ENCODE measurements around the gene RPUSD1. TPM values are rescaled to one million over a fixed set of nuclear protein-coding genes. Genes with fewer than 3 reads are reported as not detected.

RPUSD1 gene
- polyA plus RNA-seq, 1 donor (not counting 4 experiments of a cell fraction or from before 2014, with no cell fraction given): 11.9 TPM

DNA sequence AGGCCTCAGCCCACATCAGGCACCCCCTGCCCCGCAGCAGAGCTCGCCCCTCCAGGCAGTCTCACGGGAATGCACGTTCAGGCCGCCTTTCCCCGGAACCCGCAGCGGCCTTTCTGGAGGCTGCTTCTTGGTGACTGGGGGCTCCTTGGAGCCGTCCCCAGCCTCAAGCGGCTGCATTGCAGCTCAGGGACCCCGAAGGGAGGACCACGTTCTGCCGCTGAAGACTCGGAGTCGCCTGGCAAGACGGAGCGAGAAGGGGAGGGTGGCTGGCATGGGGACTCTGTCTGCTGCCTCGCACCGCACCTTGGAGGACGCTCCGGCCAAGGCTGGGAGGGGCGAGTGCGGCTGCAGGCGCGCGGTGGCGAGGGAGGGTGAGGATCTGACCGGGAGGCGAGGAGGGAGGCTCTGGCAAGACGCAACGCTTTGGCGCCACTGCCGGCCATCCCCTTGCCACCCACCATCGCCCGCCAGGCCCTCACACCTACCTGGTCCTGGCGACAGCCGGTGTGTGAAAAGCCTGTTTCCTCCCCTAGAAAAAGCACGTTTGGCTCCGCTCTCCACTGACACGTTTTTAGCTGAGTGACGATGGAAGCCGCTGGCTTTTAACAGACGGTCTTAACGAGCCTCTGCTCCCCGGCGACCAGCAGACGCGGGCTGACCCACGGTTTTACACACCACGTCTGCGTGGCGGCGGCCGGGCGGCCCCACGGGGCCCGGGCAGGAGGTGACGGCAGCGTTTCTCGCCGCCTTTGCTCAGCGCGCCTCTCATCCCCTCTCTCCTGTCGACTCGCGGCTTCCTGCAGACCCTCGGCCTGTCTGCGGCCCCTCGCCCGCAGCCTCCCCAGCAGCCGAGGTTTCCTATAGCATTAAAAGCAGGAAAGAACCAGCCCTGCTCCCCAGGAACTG is 29.1 kb upstream of the RPUSD1 start:
- no peak for FAIRE-seq
- H3K27ac ChIP-seq (ENCODE audit: control insufficient read depth, insufficient read depth, low read length): no peak overlapping the region
- H3K4me1 ChIP-seq (ENCODE audit: control insufficient read depth, extremely low read depth, insufficient read depth, low read length): no peaks in the 10 kb centered on the region
- H3K9me1 ChIP-seq (ENCODE audit: control insufficient read depth, extremely low read depth, insufficient read depth, low read length): no peaks in the 10 kb centered on the region
- dilution Hi-C loops (cut with MboI; ENCODE audit: extremely low pct_ligation_motif_present, low sequenced_read_pairs): no loop called here
- H3K4me2 ChIP-seq (ENCODE audit: control insufficient read depth, extremely low read depth, insufficient read depth, low read depth, low read length): no peak overlapping the region
- no peak for DNase-seq (ENCODE audit: low read depth, low spot score)
- no peaks in the 10 kb centered on the region for H4K20me1 ChIP-seq (ENCODE audit: control insufficient read depth, extremely low read depth, insufficient read depth, low read length)
- no peak for TF ChIP-seq EZH2 (IDR thresholded peaks at IDR 0.05; ENCODE audit: low read length)
- TF ChIP-seq, protein P1, sequence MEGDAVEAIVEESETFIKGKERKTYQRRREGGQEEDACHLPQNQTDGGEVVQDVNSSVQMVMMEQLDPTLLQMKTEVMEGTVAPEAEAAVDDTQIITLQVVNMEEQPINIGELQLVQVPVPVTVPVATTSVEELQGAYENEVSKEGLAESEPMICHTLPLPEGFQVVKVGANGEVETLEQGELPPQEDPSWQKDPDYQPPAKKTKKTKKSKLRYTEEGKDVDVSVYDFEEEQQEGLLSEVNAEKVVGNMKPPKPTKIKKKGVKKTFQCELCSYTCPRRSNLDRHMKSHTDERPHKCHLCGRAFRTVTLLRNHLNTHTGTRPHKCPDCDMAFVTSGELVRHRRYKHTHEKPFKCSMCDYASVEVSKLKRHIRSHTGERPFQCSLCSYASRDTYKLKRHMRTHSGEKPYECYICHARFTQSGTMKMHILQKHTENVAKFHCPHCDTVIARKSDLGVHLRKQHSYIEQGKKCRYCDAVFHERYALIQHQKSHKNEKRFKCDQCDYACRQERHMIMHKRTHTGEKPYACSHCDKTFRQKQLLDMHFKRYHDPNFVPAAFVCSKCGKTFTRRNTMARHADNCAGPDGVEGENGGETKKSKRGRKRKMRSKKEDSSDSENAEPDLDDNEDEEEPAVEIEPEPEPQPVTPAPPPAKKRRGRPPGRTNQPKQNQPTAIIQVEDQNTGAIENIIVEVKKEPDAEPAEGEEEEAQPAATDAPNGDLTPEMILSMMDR (optimal IDR thresholded peaks at IDR 0.05 in 1 of 3, IDR thresholded peaks at IDR 0.05 in 1 of 3, conservative IDR thresholded peaks at IDR 0.05 in 1 of 3; ENCODE audit: extremely low read depth in 1 of 3, insufficient read depth in 2 of 3, low read length in 3 of 3): no peak
- no peaks in the 10 kb centered on the region for H3K36me3 ChIP-seq (ENCODE audit: control insufficient read depth in 2 of 2, extremely low read depth in 1 of 2, insufficient read depth in 2 of 2, low read length in 2 of 2)
- no peaks in the 10 kb centered on the region for H3K9me3 ChIP-seq (ENCODE audit: control insufficient read depth, low read depth, low read length)
- no peak overlapping the region for H2AFZ ChIP-seq (ENCODE audit: control insufficient read depth, low read length)
- H3K4me3 ChIP-seq (ENCODE audit: control insufficient read depth in 2 of 3, extremely low read depth in 1 of 3, insufficient read depth in 2 of 3, low read depth in 1 of 3, low read length in 3 of 3): no peak overlapping the region
- no peak overlapping the region for H3K9ac ChIP-seq (ENCODE audit: control insufficient read depth, extremely low read depth, insufficient read depth, low read length)
- H3K79me2 ChIP-seq (ENCODE audit: control insufficient read depth, insufficient read depth, low read length): no peaks in the 10 kb centered on the region
- H3K27me3 ChIP-seq (ENCODE audit: control insufficient read depth, extremely low read depth, insufficient read depth, low read length): peaks cover 34% of the 10 kb centered on the region

GRCh38 chr16:815861-816260 is 27.7 kb upstream of the RPUSD1 start:
- dilution Hi-C loops (cut with MboI; ENCODE audit: extremely low pct_ligation_motif_present, low sequenced_read_pairs): no loop called here
- TF ChIP-seq, protein P1 (optimal IDR thresholded peaks at IDR 0.05 in 1 of 3, IDR thresholded peaks at IDR 0.05 in 1 of 3, conservative IDR thresholded peaks at IDR 0.05 in 1 of 3; ENCODE audit: extremely low read depth in 1 of 3, insufficient read depth in 2 of 3, low read length in 3 of 3): no peak
- no peak for TF ChIP-seq EZH2 (IDR thresholded peaks at IDR 0.05; ENCODE audit: low read length)
- Histone ChIP-seq H3K4me1 (ENCODE audit: control insufficient read depth, extremely low read depth, insufficient read depth, low read length) (no peaks in the 10 kb centered on the region), H3K4me3 (ENCODE audit: control insufficient read depth in 2 of 3, extremely low read depth in 1 of 3, insufficient read depth in 2 of 3, low read depth in 1 of 3, low read length in 3 of 3) (no peak overlapping the region), H3K27me3 (ENCODE audit: control insufficient read depth, extremely low read depth, insufficient read depth, low read length) (peaks cover 37% of the 10 kb centered on the region), H3K9me3 (ENCODE audit: control insufficient read depth, low read depth, low read length) (no peaks in the 10 kb centered on the region), H2AFZ (ENCODE audit: control insufficient read depth, low read length) (no peak overlapping the region), H3K79me2 (ENCODE audit: control insufficient read depth, insufficient read depth, low read length) (no peaks in the 10 kb centered on the region), H3K9me1 (ENCODE audit: control insufficient read depth, extremely low read depth, insufficient read depth, low read length) (no peaks in the 10 kb centered on the region), H4K20me1 (ENCODE audit: control insufficient read depth, extremely low read depth, insufficient read depth, low read length) (no peaks in the 10 kb centered on the region), H3K4me2 (ENCODE audit: control insufficient read depth, extremely low read depth, insufficient read depth, low read depth, low read length) (no peak overlapping the region), H3K27ac (ENCODE audit: control insufficient read depth, insufficient read depth, low read length) (no peak overlapping the region), H3K9ac (ENCODE audit: control insufficient read depth, extremely low read depth, insufficient read depth, low read length) (no peak overlapping the region), H3K36me3 (ENCODE audit: control insufficient read depth in 2 of 2, extremely low read depth in 1 of 2, insufficient read depth in 2 of 2, low read length in 2 of 2) (no peaks in the 10 kb centered on the region)
- FAIRE-seq (no peak), DNase-seq (ENCODE audit: low read depth, low spot score) (no peak)

Data from keratinocyte (primary cell).